BJ (cell line): Measurements from ENCODE around the gene CLCNKB. TPM values are rescaled to one million over a fixed set of nuclear protein-coding genes. Genes with fewer than 3 reads are reported as not detected.

Source experiments
- CTCF ChIA-PET: fragments of 350-600 bp; formaldehyde crosslinking; extraction: SDS; loops from one replicate; lab custom pipeline; 2021; ENCODE audit warnings: antibody characterized with exemption, inconsistent platforms; lab: Yijun Ruan, JAX
- POLR2A ChIA-PET: fragments of 300-600 bp; sonication (Branson Sonifier 250); formaldehyde crosslinking; extraction: SDS; loops from one replicate; lab custom pipeline; 2021; ENCODE audit warnings: antibody characterized with exemption; lab: Charles Lee
- DNase-seq: peaks from one replicate; pipeline ENCODE4 v3.0.0-alpha.2; 2011; ENCODE audit warnings: low read depth
- H3K27me3 ChIP-seq: 2 replicates; pipeline ENCODE4 v1.6.0; 2011; ENCODE audit warnings: low read length; ENCODE audit not compliant: control insufficient read depth, insufficient read depth
- H3K36me3 ChIP-seq: 2 replicates; pipeline ENCODE4 v1.5.1; 2011; ENCODE audit warnings: low read length; ENCODE audit not compliant: control insufficient read depth, insufficient read depth
- H3K4me3 ChIP-seq: 2 replicates; pipeline ENCODE4 v1.5.1; 2011; ENCODE audit warnings: low read depth, mild to moderate bottlenecking, control low read depth, low read length
- CTCF ChIP-seq: IDR thresholded peaks from 2 replicates; pipeline ENCODE4 v1.5.1; 2011; ENCODE audit warnings: low read depth, mild to moderate bottlenecking, control low read depth, inconsistent platforms, low read length, moderate library complexity; ENCODE audit not compliant: insufficient read depth
- polyA plus RNA-seq: library from polyadenylated mRNA; depleted of rRNA; stranded (reverse); fragments of >200 nt; gene quantifications from 2 replicates; pipeline ENCODE4 v1.2.3, GENCODE V29; 2011

The CLCNKB gene
- polyA plus RNA-seq, 1 experiment = 0.83 TPM

GRCh38 chr1:16017461-16018303, 25.9 kb upstream of the CLCNKB start, which contains the start of gene HSPB7:
TSS of gene HSPB7 (minus strand) at chr1:16018043. CDS start at chr1:16017963, 80 bp downstream.
- POLR2A ChIA-PET = no interaction called here

GRCh38 chr1:16018308-16018707, 25.3 kb upstream of the CLCNKB start:
- no peak for DNase-seq
- CTCF ChIA-PET = interaction anchor here (1.2 to 4.0 kb wide), 6 partner anchors 9 to 226 kb away, joined by 3 to 29 read pairs (median 4); partner anchors contain the start of gene FAM131C
- H3K4me3 ChIP-seq = no peak overlapping the region

More at GRCh38 chr1:16017461-16018303, 25.9 kb upstream of the CLCNKB start, which contains the start of gene HSPB7:
- peak; percentile 26; the same call in 1 of the 2 replicates for TF ChIP-seq CTCF
- Histone ChIP-seq H3K27me3 (peaks cover 2% of the 10 kb centered on the region; the same call in 1 of the 2 replicates), H3K4me3 (peak within 1 kb of the TSS; percentile 30), H3K36me3 (no peaks in the 10 kb centered on the region)
- DNase-seq = peak; percentile 55
- CTCF ChIA-PET = interaction anchor here (0.9 to 4.0 kb wide), 5 partner anchors 8 to 226 kb away, joined by 4 to 29 read pairs (median 6); partner anchors contain the start of gene FAM131C

GRCh38 chr1:16018749-16019643, 24.6 kb upstream of the CLCNKB start:
- H3K4me3 ChIP-seq = no peak overlapping the region
- ChIA-PET CTCF (interaction anchor here (0.7 to 4.0 kb wide), 10 partner anchors 9 to 55 kb away, joined by 3 to 29 read pairs (median 4); partner anchors contain the start of genes FAM131C and SRARP), POLR2A (no interaction called here)
- no peak for TF ChIP-seq CTCF
- no peaks in the 10 kb centered on the region for H3K36me3 ChIP-seq
- DNase-seq = no peak
- peaks cover 2% of the 10 kb centered on the region for H3K27me3 ChIP-seq

More at GRCh38 chr1:16018308-16018707, 25.3 kb upstream of the CLCNKB start:
- POLR2A ChIA-PET = no interaction called here
- Histone ChIP-seq H3K27me3 (peaks cover 2% of the 10 kb centered on the region; the same call in 1 of the 2 replicates), H3K36me3 (no peaks in the 10 kb centered on the region)
- TF ChIP-seq CTCF = no peak

GRCh38 chr1:16019644-16020277, 23.8 kb upstream of the CLCNKB start:
- Histone ChIP-seq H3K27me3 (peaks cover 2% of the 10 kb centered on the region), H3K4me3 (no peak overlapping the region), H3K36me3 (no peaks in the 10 kb centered on the region)
- TF ChIP-seq CTCF = no peak
- DNase-seq = no peak
- ChIA-PET POLR2A (no interaction called here), CTCF (interaction anchor here (1.2 to 4.0 kb wide), 8 partner anchors 9 to 53 kb away, joined by 3 to 29 read pairs (median 4); partner anchors contain the start of genes FAM131C and SRARP)
